ENCODE measurements around the gene SNAPC4. TPM values are rescaled to one million over a fixed set of nuclear protein-coding genes. Genes with fewer than 3 reads are reported as not detected.

The SNAPC4 gene
- total and polyA plus RNA-seq, 9 of the 15 experiments (the other 6 are each of a cell fraction or from before 2014, with no cell fraction given) = 0.21 to 21.8 (median 8.8) TPM

DNA sequence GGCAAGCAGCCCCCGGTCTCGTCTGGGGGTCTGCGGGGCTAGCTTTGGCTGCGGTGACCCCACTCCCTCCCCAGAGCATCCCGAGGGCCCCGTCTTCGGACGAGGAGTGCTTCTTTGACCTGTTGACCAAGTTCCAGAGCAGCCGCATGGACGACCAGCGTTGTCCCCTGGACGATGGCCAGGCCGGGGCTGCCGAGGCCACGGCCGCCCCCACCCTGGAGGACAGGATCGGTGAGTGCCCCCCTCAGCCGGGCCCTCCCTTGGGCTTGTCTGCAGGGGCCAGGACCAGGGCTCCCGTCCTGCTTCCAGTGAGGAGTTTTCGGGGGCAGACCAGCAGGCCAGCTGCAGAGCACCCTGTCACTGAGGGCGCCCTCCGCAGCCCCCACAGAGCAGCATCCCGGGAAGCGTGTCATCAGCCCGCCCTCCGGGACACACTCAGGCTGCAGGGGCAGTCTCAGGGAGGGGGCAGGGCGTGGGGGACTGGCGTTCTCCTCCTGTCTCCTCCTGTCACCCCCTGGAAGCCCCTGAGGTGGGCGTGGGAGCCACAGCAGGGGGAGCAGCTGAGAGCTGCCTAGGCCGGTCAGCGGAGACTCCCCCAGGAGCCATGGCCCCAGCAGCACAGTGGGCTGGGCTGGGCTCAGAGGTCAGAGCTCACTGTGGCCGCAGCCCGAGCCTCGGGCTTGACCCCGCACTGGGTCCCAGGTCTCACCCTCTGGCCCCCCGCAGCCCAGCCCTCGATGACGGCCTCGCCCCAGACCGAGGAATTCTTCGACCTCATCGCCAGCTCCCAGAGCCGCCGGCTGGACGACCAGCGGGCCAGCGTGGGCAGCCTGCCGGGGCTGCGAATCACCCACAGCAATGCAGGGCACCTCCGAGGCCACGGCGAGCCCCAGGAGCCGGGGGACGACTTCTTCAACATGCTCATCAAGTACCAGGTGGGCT is 44.1 kb downstream of the SNAPC4 start:
- Histone ChIP-seq H3K9ac (ENCODE audit: insufficient read depth in 1 of 2, low read depth in 2 of 2, low read length in 2 of 2) (peak overlapping the region in 1 of 2 experiments; percentile 79; a peak in 2 of 4 replicates), H2AFZ (ENCODE audit: low read depth, low read length) (no peak overlapping the region), H3K79me2 (ENCODE audit: control insufficient read depth, insufficient read depth, low read length) (no peaks in the 10 kb centered on the region), H3K9me1 (ENCODE audit: control insufficient read depth, insufficient read depth, low read length) (no peaks in the 10 kb centered on the region), H3K9me3 (replicated peaks; ENCODE audit: control insufficient read depth, insufficient read depth, low read depth, low read length) (no peaks in the 10 kb centered on the region), H3K4me3 (no peak overlapping the region), H3K36me3 (ENCODE audit: control insufficient read depth, insufficient read depth, low read length) (no peaks in the 10 kb centered on the region), H4K20me1 (replicated peaks; ENCODE audit: control insufficient read depth, insufficient read depth, low read length) (no peaks in the 10 kb centered on the region; the same call in 1 of the 2 replicates), H3K4me2 (ENCODE audit: insufficient read depth, low read length) (no peak overlapping the region), H3K27me3 (ENCODE audit: control insufficient read depth in 2 of 2, insufficient read depth in 2 of 2, low read length in 2 of 2) (no peaks in the 10 kb centered on the region), H3K27ac (ENCODE audit: extremely low read depth, low read depth, low read length) (no peak overlapping the region), H3K4me1 (replicated peaks in 1 of 2; ENCODE audit: control insufficient read depth in 2 of 2, insufficient read depth in 2 of 2, low read length in 2 of 2) (peaks cover 0 to 90% of the 10 kb centered on the region in 2 experiments; a peak in 4 of 5 replicates)
- ATAC-seq (peak; percentile 7; the same call in 1 of the 3 replicates), FAIRE-seq (no peak), DNase-seq (ENCODE audit: extremely low read depth in 1 of 4, low spot score in 3 of 4) (peak in 2 of 4 experiments; percentile 41 to 49)
- ChIA-PET CTCF (ENCODE audit: low intra/inter-chr PET ratio) (no interaction called here), POLR2A (interaction anchor here (0.6 kb wide), 1 partner anchor 36 kb away, joined by 3 read pairs; no protein-coding TSS in a partner anchor)
- 0 out of 2 replicates have a peak, but pooled peaks have one; percentile 6 for TF ChIP-seq GABPB1 (CRISPR knock-in tag; IDR thresholded peaks at IDR 0.05)
- peak; percentile 15; the same call in 1 of the 2 replicates for TF ChIP-seq NFIC (IDR thresholded peaks at IDR 0.05)
- TF ChIP-seq, protein P1, sequence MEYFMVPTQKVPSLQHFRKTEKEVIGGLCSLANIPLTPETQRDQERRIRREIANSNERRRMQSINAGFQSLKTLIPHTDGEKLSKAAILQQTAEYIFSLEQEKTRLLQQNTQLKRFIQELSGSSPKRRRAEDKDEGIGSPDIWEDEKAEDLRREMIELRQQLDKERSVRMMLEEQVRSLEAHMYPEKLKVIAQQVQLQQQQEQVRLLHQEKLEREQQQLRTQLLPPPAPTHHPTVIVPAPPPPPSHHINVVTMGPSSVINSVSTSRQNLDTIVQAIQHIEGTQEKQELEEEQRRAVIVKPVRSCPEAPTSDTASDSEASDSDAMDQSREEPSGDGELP (CRISPR knock-in tag; IDR thresholded peaks at IDR 0.05; ENCODE audit: borderline replicate concordance) = peak; percentile 18; the same call in 1 of the 2 replicates
- TF ChIP-seq SPI1 (IDR thresholded peaks at IDR 0.05; ENCODE audit: borderline replicate concordance, low read depth, low read length) = no peak
- intact Hi-C loops (cut with micrococcal nuclease) = no loop called here
- in situ Hi-C loops (cut with MboI) = no loop called here
- 62% methylated on average over 39 of the region's 54 CpGs for WGBS (ENCODE audit: insufficient coverage, low coverage, missing lambda C conversion rate)
- BruUV-seq (replicated peaks) = no TSS peak
